PC-9 (cell line): ENCODE results near the gene RHOT1. TPM values are rescaled to one million over a fixed set of nuclear protein-coding genes. Genes with fewer than 3 reads are reported as not detected.
"Not testable (repeated sequence)": the region's sequence is repeated elsewhere in the genome, so short reads cannot be mapped to it uniquely, and the experiment has no call there.

ENCODE experiments used
- BruUV-seq: library from RNA; stranded (reverse); fragments of 400-500 nt; replicated peaks from 2 replicates; lab custom pipeline; 2021; lab: Mats Ljungman, UMichigan
- CTCF ChIA-PET: fragments of 300-600 bp; sonication (Branson Sonifier 250); formaldehyde crosslinking; loops from one replicate; lab custom pipeline; 2022; ENCODE audit warnings: antibody characterized with exemption; lab: Charles Lee
- POLR2A ChIA-PET: fragments of 300-600 bp; sonication (Branson Sonifier 250); formaldehyde crosslinking; loops from one replicate; lab custom pipeline; 2022; ENCODE audit warnings: antibody characterized with exemption; ENCODE audit not compliant: unreplicated experiment; lab: Charles Lee
- DNase-seq, 2 experiments: peaks; one replicate each; pipeline versions ENCODE4 v3.0.0 to v3.0.0-alpha.2; 2015 to 2022; ENCODE audit warnings: mixed read lengths in 1 of 2
- H2AFZ ChIP-seq: fragments of 200-600 bp; sonication (generic); 2 replicates; pipeline ENCODE4 v1.8.1; 2017; ENCODE audit warnings: antibody characterized with exemption
- H3F3A ChIP-seq: fragments of 200-600 bp; sonication (generic); 2 replicates; pipeline ENCODE4 v1.8.1; 2017; ENCODE audit warnings: antibody characterized with exemption, mild to moderate bottlenecking, low read depth; ENCODE audit not compliant: insufficient read depth
- H3K27ac ChIP-seq: fragments of 200-600 bp; sonication (generic); 2 replicates; pipeline ENCODE4 v1.6.1; 2016; ENCODE audit warnings: mixed run types
- H3K27me3 ChIP-seq: fragments of 200-600 bp; sonication (generic); 2 replicates; pipeline ENCODE4 v1.6.1; 2016; ENCODE audit warnings: low read depth, mixed run types; ENCODE audit not compliant: insufficient read depth
- H3K36me3 ChIP-seq: fragments of 200-600 bp; sonication (generic); 2 replicates; pipeline ENCODE4 v1.6.1; 2016; ENCODE audit warnings: low read depth, mixed run types
- H3K4me1 ChIP-seq: fragments of 200-600 bp; sonication (generic); replicated peaks from 2 replicates; pipeline ENCODE4 v1.6.1; 2016; ENCODE audit warnings: mixed run types; ENCODE audit not compliant: insufficient read depth
- H3K4me2 ChIP-seq: fragments of 200-600 bp; sonication (generic); 2 replicates; pipeline ENCODE4 v1.6.1; 2017; ENCODE audit warnings: mixed run types
- H3K4me3 ChIP-seq: fragments of 200-600 bp; sonication (generic); 2 replicates; pipeline ENCODE4 v1.6.1; 2016; ENCODE audit warnings: mixed run types
- H3K79me2 ChIP-seq: fragments of 200-600 bp; sonication (generic); 2 replicates; pipeline ENCODE4 v1.6.1; 2017; ENCODE audit warnings: low read depth, mixed run types
- H3K9me2 ChIP-seq: fragments of 200-600 bp; sonication (generic); 2 replicates; pipeline ENCODE4 v1.8.1; 2017; ENCODE audit warnings: mild to moderate bottlenecking; ENCODE audit not compliant: insufficient read depth
- H3K9me3 ChIP-seq: fragments of 200-600 bp; sonication (generic); 2 replicates; pipeline ENCODE4 v1.8.1; 2016; ENCODE audit warnings: low read depth; ENCODE audit not compliant: insufficient read depth
- H4K20me1 ChIP-seq: fragments of 200-600 bp; sonication (generic); 2 replicates; pipeline ENCODE4 v1.8.1; 2017; ENCODE audit not compliant: insufficient read depth
- CTCF ChIP-seq: fragments of 200-600 bp; sonication (generic); conservative IDR thresholded peaks from 2 replicates; pipeline ENCODE4 v1.6.1; 2017; ENCODE audit warnings: mixed run types, antibody characterized with exemption, mild to moderate bottlenecking, moderate library complexity
- EZH2 ChIP-seq: fragments of 200-600 bp; sonication (generic); IDR thresholded peaks from 2 replicates; pipeline ENCODE4 v1.8.0; 2017; ENCODE audit warnings: antibody characterized with exemption, low read depth
- intact Hi-C: fragments of 100-400 bp; cut with micrococcal nuclease; formaldehyde crosslinking; loops from one replicate; pipeline ENCODE4 v1.10.0; 2022; ENCODE audit not compliant: unreplicated experiment
- total RNA-seq: library from RNA; stranded (reverse); gene quantifications from 2 replicates; pipeline ENCODE4 v1.2.3, GENCODE V29; 2021

RHOT1 gene
- total RNA-seq, 1 experiment from 2014 or later, result 28.3 TPM

GRCh38 chr17:32135497-32136117, 6.7 kb upstream of the RHOT1 start:
- H3K9me2 ChIP-seq, H3K9me3 ChIP-seq, H3K4me3 ChIP-seq, H3K4me2 ChIP-seq, H3K27me3 ChIP-seq, H3K79me2 ChIP-seq, POLR2A ChIA-PET, H3K27ac ChIP-seq, H3K36me3 ChIP-seq, H3K4me1 ChIP-seq, H3F3A ChIP-seq, BruUV-seq, CTCF ChIA-PET, intact Hi-C loops, H2AFZ ChIP-seq, H4K20me1 ChIP-seq: not testable (repeated sequence)
- TF ChIP-seq CTCF, result peak; percentile 66
- DNase-seq, result peak in 1 of 2 experiments; percentile 60

DNA sequence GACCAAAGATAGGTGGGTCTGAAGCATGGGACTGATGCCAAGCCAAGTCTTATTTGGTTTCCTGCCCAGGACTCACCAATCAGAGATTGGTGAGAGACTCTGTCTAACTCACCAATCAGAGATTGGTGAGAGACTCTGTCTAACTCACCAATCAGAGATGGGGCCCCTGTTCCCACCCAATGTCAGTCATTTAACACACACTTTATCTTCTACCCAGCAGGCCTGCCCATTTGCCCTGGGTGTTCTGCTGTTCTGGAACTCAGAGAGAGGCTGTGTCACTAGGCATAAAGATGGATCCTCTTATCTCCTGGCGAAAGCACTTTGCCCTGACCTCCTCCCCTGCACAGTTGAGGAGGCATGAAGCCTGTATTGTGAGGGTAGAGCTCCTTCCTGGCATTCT, 5.4 kb upstream of the RHOT1 start:
- ChIA-PET CTCF (no interaction called here), POLR2A (interaction anchor here (0.7 kb wide), 1 partner anchor 708 kb away, joined by 6 read pairs; no protein-coding TSS in a partner anchor)
- TF ChIP-seq CTCF, result no peak
- no peak for TF ChIP-seq EZH2
- Histone ChIP-seq H3K27me3 (no peaks in the 10 kb centered on the region), H3K4me2 (no peak overlapping the region), H3K27ac (no peak overlapping the region), H3K4me1 (no peaks in the 10 kb centered on the region; the same call in 1 of the 2 replicates), H3K79me2 (no peaks in the 10 kb centered on the region), H3K9me3 (no peaks in the 10 kb centered on the region), H3F3A (peaks cover 22% of the 10 kb centered on the region), H2AFZ (no peak overlapping the region), H3K36me3 (no peaks in the 10 kb centered on the region), H4K20me1 (no peaks in the 10 kb centered on the region), H3K9me2 (no peaks in the 10 kb centered on the region), H3K4me3 (no peak overlapping the region)
- no peak for DNase-seq
- no TSS peak for BruUV-seq
- intact Hi-C loops, result no loop called here

GRCh38 chr17:32139504-32139903, 2.8 kb upstream of the RHOT1 start:
- Histone ChIP-seq H3F3A (peaks cover 37% of the 10 kb centered on the region), H3K79me2 (peaks cover 18% of the 10 kb centered on the region), H3K4me1 (peaks cover 10% of the 10 kb centered on the region; the same call in 1 of the 2 replicates)
- BruUV-seq, intact Hi-C loops, H3K9me3 ChIP-seq, H4K20me1 ChIP-seq, POLR2A ChIA-PET, H3K27ac ChIP-seq, H3K4me3 ChIP-seq, DNase-seq, H2AFZ ChIP-seq, H3K4me2 ChIP-seq, H3K36me3 ChIP-seq, H3K9me2 ChIP-seq, H3K27me3 ChIP-seq: not testable (repeated sequence)
- CTCF ChIA-PET, result interaction anchor here (0.6 to 1.2 kb wide), 5 partner anchors 120 to 581 kb away, joined by 3 to 15 read pairs (median 6); partner anchors contain the start of gene LRRC37B
